ENCODE data around the gene RAMP1.
A peak's percentile ranks its signal among the peaks of the same experiment; 100 is the strongest.
"Not testable (repeated sequence)": the region's sequence is repeated elsewhere in the genome, so short reads cannot be mapped to it uniquely, and the experiment has no call there.

Gene RAMP1

GRCh38 chr2:237921967-237922492, 62.6 kb downstream of the RAMP1 start:
- DNase-seq, result no peak

- no peak for DNase-seq
Measured at GRCh38 chr2:237922641-237923361, 63.4 kb downstream of the RAMP1 start.

GRCh38 chr2:237923481-237924163, 64.2 kb downstream of the RAMP1 start:
- no peak for DNase-seq

- DNase-seq, result no peak
Measured at GRCh38 chr2:237924164-237924534, 64.7 kb downstream of the RAMP1 start.

- DNase-seq, result no peak
Measured at GRCh38 chr2:237927135-237927534, 67.7 kb downstream of the RAMP1 start.

- no peak for DNase-seq
Measured at GRCh38 chr2:237927986-237928385, 68.6 kb downstream of the RAMP1 start.

GRCh38 chr2:237929979-237930378, 70.6 kb downstream of the RAMP1 start:
- no peak for DNase-seq

GRCh38 chr2:237931205-237931721, 71.8 kb downstream of the RAMP1 start:
- peak in 1 of 2 donors; percentile 68 for DNase-seq

GRCh38 chr2:237932731-237933131, 73.3 kb downstream of the RAMP1 start:
- no peak for DNase-seq

- no peak for DNase-seq
Measured at GRCh38 chr2:237934186-237934585, 74.8 kb downstream of the RAMP1 start.

GRCh38 chr2:237935740-237936452, 76.5 kb downstream of the RAMP1 start:
- DNase-seq, result no peak

- no peak for DNase-seq
Measured at GRCh38 chr2:237939251-237939650, 79.8 kb downstream of the RAMP1 start.

GRCh38 chr2:237940828-237941227, 81.4 kb downstream of the RAMP1 start:
- DNase-seq, result no peak

- DNase-seq, result no peak
Measured at GRCh38 chr2:237941239-237941638, 81.8 kb downstream of the RAMP1 start.

- no peak for DNase-seq
Measured at GRCh38 chr2:237942513-237942899, 83.1 kb downstream of the RAMP1 start.

GRCh38 chr2:237943395-237944094, 84.1 kb downstream of the RAMP1 start:
- DNase-seq, result peak; percentile 21 to 48

GRCh38 chr2:237944302-237944701, 84.9 kb downstream of the RAMP1 start:
- DNase-seq, result no peak

- DNase-seq, result no peak
Measured at GRCh38 chr2:237946423-237946822, 87.0 kb downstream of the RAMP1 start.

GRCh38 chr2:237951354-237951753, 91.9 kb downstream of the RAMP1 start:
- DNase-seq, result not testable (repeated sequence)

GRCh38 chr2:237951878-237952277, 92.5 kb downstream of the RAMP1 start:
- no peak for DNase-seq

- no peak for DNase-seq
Measured at GRCh38 chr2:237952851-237953250, 93.4 kb downstream of the RAMP1 start.

- no peak for DNase-seq
Measured at GRCh38 chr2:237955640-237956401, 96.4 kb downstream of the RAMP1 start.

Data from hippocampal formation (tissue), 2 donors.